Subcutaneous abdominal adipose tissue (tissue), 5 donors: ENCODE data around the gene PLXDC2.
"Not testable (repeated sequence)": the region's sequence is repeated elsewhere in the genome, so short reads cannot be mapped to it uniquely, and the experiment has no call there.

Experiments used
- H3K27ac ChIP-seq: one replicate; pipeline ENCODE4 v1.7.0; 2013; ENCODE audit warnings: low read depth, mild to moderate bottlenecking, inconsistent platforms, low read length, moderate library complexity
- H3K27me3 ChIP-seq, 5 donors: one replicate each; pipeline ENCODE4 v1.7.0; 2013; ENCODE audit warnings: low read length in 5 of 5, inconsistent platforms in 1 of 5; ENCODE audit not compliant: control insufficient read depth in 5 of 5, insufficient read depth in 4 of 5
- H3K36me3 ChIP-seq, 5 donors: one replicate each; pipeline ENCODE4 v1.7.0; 2013; ENCODE audit warnings: low read length in 5 of 5; ENCODE audit not compliant: control insufficient read depth in 5 of 5, insufficient read depth in 5 of 5
- H3K4me1 ChIP-seq, 5 donors: one replicate each; pipeline ENCODE4 v1.7.0; 2013; ENCODE audit warnings: low read length in 5 of 5, mild to moderate bottlenecking in 3 of 5, moderate library complexity in 1 of 5; ENCODE audit not compliant: control insufficient read depth in 5 of 5, insufficient read depth in 5 of 5
- H3K4me3 ChIP-seq, 5 donors: one replicate each; pipeline ENCODE4 v1.7.0; 2013; ENCODE audit warnings: low read length in 5 of 5, low read depth in 1 of 5
- H3K9ac ChIP-seq, 5 donors: one replicate each; pipeline ENCODE4 v1.7.0; 2013; ENCODE audit warnings: low read length in 5 of 5, mild to moderate bottlenecking in 4 of 5, moderate library complexity in 3 of 5
- H3K9me3 ChIP-seq, 5 donors: one replicate each; pipeline ENCODE4 v1.7.0; 2013; ENCODE audit warnings: low read length in 5 of 5; ENCODE audit not compliant: control insufficient read depth in 5 of 5
- donor health status: healthy.
- donor health status: healthy.
- donor health status: healthy.
- donor health status: healthy.
- donor health status: healthy.

Gene PLXDC2

DNA sequence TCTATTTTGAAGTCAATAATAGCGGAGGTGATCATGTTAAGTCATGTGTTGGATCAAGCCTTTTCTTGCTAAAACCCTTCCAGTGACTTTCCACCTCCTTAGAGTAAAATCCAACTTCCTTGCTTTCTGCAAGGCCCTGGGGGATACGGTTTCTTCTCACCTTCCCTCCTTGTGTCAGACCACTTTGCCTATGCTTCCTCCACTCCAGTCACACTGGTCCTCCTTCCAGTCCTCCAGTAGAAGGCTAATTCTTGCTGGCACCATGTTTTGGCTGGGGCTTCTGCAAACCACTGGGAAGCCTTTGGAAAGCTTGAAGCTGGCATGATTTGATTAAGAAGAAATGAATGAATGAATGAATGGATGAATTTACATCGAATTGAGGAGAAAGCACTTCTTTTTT, 169.5 kb downstream of the PLXDC2 start:
- H3K36me3 ChIP-seq = no peaks in the 10 kb centered on the region
- H3K4me3 ChIP-seq = no peak overlapping the region
- H3K9me3 ChIP-seq = no peaks in the 10 kb centered on the region
- H3K4me1 ChIP-seq = no peaks in the 10 kb centered on the region
- H3K9ac ChIP-seq = no peak overlapping the region
- H3K27me3 ChIP-seq = no peaks in the 10 kb centered on the region
- no peak overlapping the region for H3K27ac ChIP-seq

DNA sequence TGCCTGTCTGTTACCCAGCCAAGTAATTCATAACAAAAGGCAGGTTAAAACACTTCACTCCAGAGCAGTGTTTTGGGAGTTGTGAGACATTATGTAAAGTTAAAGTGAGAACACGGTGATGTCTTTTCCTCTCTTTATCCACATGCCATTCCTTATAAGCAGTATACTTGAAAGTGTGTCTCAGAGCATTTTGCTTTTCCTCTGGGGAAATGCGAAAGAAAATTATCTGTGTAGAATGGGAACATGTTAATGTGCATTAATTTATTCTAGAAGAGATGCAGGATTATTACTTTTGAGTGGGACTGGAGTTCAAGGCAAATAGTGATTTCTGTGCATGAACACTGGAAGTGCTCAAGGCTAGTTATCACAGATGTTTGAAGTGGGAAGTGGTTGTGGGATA, 170.4 kb downstream of the PLXDC2 start:
- Histone ChIP-seq H3K27ac (no peak overlapping the region), H3K36me3 (no peaks in the 10 kb centered on the region), H3K9me3 (no peaks in the 10 kb centered on the region), H3K4me1 (no peaks in the 10 kb centered on the region), H3K27me3 (no peaks in the 10 kb centered on the region), H3K4me3 (no peak overlapping the region), H3K9ac (no peak overlapping the region)

DNA sequence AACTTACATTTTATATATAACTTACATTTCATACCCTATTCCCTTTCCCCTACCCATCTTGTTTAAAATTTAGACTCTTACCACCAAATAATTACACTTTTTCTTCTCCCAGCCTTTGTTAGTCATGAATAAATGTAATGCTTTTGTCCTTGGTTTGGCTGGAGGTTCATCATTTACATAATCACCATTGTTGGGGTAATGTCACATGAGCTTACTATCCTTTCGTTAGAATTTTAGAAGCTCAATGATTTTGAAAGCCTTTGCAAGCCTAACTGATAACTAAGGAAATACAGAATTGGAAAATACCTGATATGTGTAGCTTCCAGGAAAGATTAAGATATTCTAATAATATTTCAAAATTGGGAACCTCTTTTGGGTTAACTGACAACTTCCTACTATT, 171.7 kb downstream of the PLXDC2 start:
- Histone ChIP-seq H3K4me1 (no peaks in the 10 kb centered on the region), H3K9ac (no peak overlapping the region), H3K27me3 (no peaks in the 10 kb centered on the region), H3K9me3 (no peaks in the 10 kb centered on the region), H3K27ac (no peak overlapping the region), H3K36me3 (no peaks in the 10 kb centered on the region), H3K4me3 (no peak overlapping the region)

DNA sequence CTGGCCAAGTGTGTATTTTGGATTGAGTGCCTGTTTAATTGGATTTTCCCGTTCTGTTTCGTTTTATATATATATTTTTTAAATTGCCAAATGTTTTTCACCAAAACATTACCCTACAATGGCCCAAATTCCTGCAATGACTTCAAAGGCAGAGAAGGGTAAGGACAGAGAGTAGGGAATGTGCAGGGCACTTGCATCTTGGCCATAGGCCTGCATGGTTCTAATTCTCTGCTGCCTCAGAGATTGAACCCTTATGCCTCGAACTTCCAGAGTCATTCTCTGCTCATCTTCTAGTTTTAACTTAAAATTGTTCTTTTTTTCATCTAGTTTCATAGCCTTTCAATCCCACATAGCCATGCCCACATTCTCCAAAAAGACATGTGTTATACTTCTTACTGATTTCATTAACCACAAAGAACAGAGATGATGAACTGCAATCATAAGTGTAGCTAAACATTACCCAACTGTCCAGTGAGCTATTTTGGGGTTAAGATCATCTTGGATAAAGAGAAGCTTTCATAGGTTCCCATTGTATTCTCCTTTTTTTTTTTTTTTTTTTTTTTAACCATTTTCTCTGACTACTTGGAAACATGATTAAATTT, 177.6 kb downstream of the PLXDC2 start:
- Histone ChIP-seq H3K9ac (no peak overlapping the region), H3K4me3 (no peak overlapping the region), H3K27ac (no peak overlapping the region), H3K36me3 (no peaks in the 10 kb centered on the region), H3K27me3 (no peaks in the 10 kb centered on the region), H3K4me1 (peaks cover 0 to 10% (median 0%) of the 10 kb centered on the region in 5 donors), H3K9me3 (no peaks in the 10 kb centered on the region)

DNA sequence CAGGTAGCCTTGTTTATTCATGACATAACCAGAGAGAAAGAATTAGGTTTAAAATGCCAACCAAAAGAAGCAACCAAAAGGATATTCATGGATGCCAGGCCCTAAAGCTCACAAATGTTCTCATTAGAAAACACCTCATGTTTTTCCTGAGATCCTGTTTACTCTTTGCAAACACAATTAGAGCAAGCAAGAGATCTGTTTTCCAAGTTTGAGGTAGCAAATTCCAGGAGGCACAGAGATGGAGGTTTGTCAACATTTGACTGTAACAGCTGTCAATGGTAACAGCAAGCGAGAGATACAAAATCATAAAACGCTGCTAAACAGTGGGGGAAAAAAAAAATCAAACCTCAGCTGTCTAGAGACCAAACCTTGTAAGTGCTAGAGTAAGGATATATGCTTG, 182.2 kb downstream of the PLXDC2 start:
- peaks cover 0 to 5% (median 0%) of the 10 kb centered on the region in 5 donors for H3K36me3 ChIP-seq
- peaks cover 0 to 21% (median 2%) of the 10 kb centered on the region in 5 donors for H3K4me1 ChIP-seq
- H3K4me3 ChIP-seq = no peak overlapping the region
- no peaks in the 10 kb centered on the region for H3K9me3 ChIP-seq
- no peak overlapping the region for H3K27ac ChIP-seq
- H3K27me3 ChIP-seq = no peaks in the 10 kb centered on the region
- no peak overlapping the region for H3K9ac ChIP-seq

DNA sequence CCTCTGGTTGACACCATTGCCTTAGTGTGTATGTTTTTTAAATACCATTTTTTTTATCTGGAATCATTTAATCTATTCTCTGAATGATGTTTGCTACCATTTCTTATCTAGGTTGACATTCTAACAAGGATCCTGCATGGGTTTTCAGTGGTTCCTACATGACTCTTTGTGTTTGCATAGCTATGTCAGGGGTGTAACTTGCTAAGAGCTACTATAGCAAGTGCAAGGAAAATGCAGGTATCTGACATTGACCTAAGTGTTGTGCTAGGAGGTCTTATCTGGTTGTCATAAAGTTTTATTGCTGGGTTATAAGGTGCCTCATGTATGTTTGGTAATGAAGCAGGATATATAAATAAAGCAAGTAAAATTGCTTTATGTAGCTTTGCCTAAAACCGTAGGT, 183.2 kb downstream of the PLXDC2 start:
- Histone ChIP-seq H3K4me1 (peaks cover 0 to 31% (median 8%) of the 10 kb centered on the region in 5 donors), H3K27me3 (no peaks in the 10 kb centered on the region), H3K36me3 (peaks cover 0 to 5% (median 0%) of the 10 kb centered on the region in 5 donors), H3K9ac (no peak overlapping the region), H3K9me3 (no peaks in the 10 kb centered on the region), H3K4me3 (no peak overlapping the region), H3K27ac (no peak overlapping the region)

DNA sequence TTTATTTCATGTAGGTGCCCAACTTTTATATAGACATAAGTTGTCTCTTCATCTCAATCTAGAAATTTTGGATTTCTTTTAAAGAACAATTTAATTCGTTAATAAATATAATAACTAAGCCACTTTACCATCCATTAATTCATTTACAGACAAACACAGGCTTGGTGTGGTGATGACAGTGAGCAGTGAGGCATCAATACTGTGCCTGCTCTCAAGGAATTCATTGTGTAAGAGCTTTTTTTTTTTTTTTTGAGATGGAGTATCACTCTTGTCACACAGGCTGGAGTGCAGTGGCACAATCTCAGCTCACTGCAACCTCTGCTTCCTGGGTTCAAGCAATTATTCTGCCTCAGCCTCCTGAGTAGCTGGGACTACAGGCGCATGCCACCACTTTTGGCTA, 185.8 kb downstream of the PLXDC2 start:
- H3K4me1 ChIP-seq = peaks cover 0 to 26% (median 8%) of the 10 kb centered on the region in 5 donors
- not testable (repeated sequence) for H3K9ac ChIP-seq, H3K27me3 ChIP-seq, H3K9me3 ChIP-seq, H3K27ac ChIP-seq, H3K36me3 ChIP-seq, H3K4me3 ChIP-seq

DNA sequence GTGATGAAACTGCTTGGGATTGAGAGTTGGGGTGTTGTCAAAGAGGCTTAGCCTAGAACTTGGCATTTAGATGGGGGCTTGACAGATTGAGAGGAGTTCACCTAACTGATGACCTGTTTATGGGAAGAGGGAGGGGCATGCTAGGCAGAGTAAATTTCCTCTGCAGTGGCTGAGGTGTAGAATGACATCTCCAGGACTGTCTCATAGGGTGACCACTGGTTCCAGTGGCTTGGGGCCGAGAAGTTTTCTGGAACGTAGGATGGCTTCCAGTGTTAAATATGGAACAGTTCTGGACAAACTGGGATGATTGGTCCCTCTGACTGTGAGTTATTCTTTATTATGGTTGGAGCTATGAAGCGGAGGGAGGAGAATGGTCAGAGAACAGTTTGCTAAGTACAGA, 186.4 kb downstream of the PLXDC2 start:
- Histone ChIP-seq H3K27ac (no peak overlapping the region), H3K4me3 (no peak overlapping the region), H3K27me3 (no peaks in the 10 kb centered on the region), H3K36me3 (peaks cover 0 to 5% (median 0%) of the 10 kb centered on the region in 5 donors), H3K4me1 (peaks cover 0 to 29% (median 8%) of the 10 kb centered on the region in 5 donors), H3K9me3 (no peaks in the 10 kb centered on the region), H3K9ac (no peak overlapping the region)

DNA sequence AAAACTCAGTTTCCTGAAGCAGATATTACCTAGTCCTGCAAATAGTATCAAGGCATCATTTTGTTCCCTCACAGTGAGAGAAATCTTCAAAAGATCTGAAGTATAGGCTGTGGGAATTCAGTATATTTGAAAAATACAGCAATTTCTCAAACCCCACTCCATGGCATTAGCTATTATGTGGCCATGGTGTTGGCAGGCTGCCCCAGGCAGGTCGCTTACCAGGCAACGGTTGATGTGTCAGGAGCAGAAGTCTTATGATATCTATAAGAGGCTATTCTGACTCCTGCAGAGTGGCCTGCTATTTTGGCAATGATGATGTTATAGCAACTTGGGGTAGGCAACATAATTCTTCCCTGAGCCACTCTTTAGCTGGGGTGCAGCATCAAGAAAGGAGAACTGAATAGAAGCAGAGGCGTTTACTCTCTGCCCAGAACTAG, 187.9 kb downstream of the PLXDC2 start:
- peak overlapping the region in 1 of 5 donors; percentile 20 for H3K9ac ChIP-seq
- peaks cover 0 to 25% (median 8%) of the 10 kb centered on the region in 5 donors for H3K4me1 ChIP-seq
- no peaks in the 10 kb centered on the region for H3K27me3 ChIP-seq
- no peak overlapping the region for H3K4me3 ChIP-seq
- peaks cover 0 to 5% (median 0%) of the 10 kb centered on the region in 5 donors for H3K36me3 ChIP-seq
- H3K27ac ChIP-seq = no peak overlapping the region
- no peaks in the 10 kb centered on the region for H3K9me3 ChIP-seq

DNA sequence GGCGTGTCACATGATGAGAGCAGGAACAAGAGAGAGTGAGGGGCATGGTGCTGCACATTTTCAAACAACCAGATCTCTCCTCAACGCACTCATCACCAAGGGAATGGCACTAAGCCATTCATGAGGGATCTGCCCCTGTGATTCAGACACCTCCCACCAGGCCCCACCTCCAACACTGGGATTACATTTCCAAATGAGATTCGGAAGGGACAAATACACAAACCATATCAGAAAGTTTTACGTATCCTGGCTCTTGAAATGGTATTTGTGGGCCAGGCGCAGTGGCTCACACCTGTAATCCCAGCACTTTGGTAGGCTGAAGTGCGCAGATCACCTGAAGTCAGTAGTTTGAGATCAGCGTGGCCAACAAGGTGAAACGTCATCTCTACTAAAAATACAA, 189.4 kb downstream of the PLXDC2 start:
- no peaks in the 10 kb centered on the region for H3K9me3 ChIP-seq
- peaks cover 0 to 5% (median 0%) of the 10 kb centered on the region in 5 donors for H3K36me3 ChIP-seq
- no peaks in the 10 kb centered on the region for H3K27me3 ChIP-seq
- H3K9ac ChIP-seq = no peak overlapping the region
- H3K4me3 ChIP-seq = no peak overlapping the region
- H3K27ac ChIP-seq = no peak overlapping the region
- H3K4me1 ChIP-seq = peaks cover 0 to 25% (median 8%) of the 10 kb centered on the region in 5 donors
